GM19324 (cell line): ENCODE data around the gene HOXD10.

ENCODE experiments used
- ATAC-seq: cut with Tn5 transposase; IDR thresholded peaks from one replicate; pipeline ENCODE4 v1.9.1; 2021; ENCODE audit warnings: mild to moderate bottlenecking, moderate library complexity; ENCODE audit not compliant: unreplicated experiment, low FRiP score

The HOXD10 gene

GRCh38 chr2:176105730-176106580 lies 10.6 kb upstream of the HOXD10 start:
- no peak for ATAC-seq

- ATAC-seq, result no peak
Measured at GRCh38 chr2:176106581-176107539, 9.7 kb upstream of the HOXD10 start, which contains the start of gene HOXD11. Gene HOXD11 (plus strand): TSS chr2:176107280. CDS start chr2:176107356, 76 bp downstream.

GRCh38 chr2:176107731-176108181 lies 8.8 kb upstream of the HOXD10 start:
- no peak for ATAC-seq

GRCh38 chr2:176109192-176109901 lies 7.2 kb upstream of the HOXD10 start:
- ATAC-seq, result no peak

GRCh38 chr2:176109946-176110345 lies 6.6 kb upstream of the HOXD10 start:
- ATAC-seq, result no peak

- no peak for ATAC-seq
Measured at GRCh38 chr2:176110415-176111308, 5.9 kb upstream of the HOXD10 start.

GRCh38 chr2:176111309-176111663 lies 5.3 kb upstream of the HOXD10 start:
- peak; percentile 69 for ATAC-seq

- no peak for ATAC-seq
Measured at GRCh38 chr2:176111846-176112374, 4.7 kb upstream of the HOXD10 start.

- ATAC-seq, result no peak
Measured at GRCh38 chr2:176112375-176113302, 3.9 kb upstream of the HOXD10 start.

- ATAC-seq, result no peak
Measured at GRCh38 chr2:176114120-176114929, 2.3 kb upstream of the HOXD10 start.

GRCh38 chr2:176114930-176115625 lies 1.5 kb upstream of the HOXD10 start:
- ATAC-seq, result no peak

GRCh38 chr2:176117162-176117822 lies 714 bp downstream of the HOXD10 start:
- no peak for ATAC-seq

- ATAC-seq, result no peak
Measured at GRCh38 chr2:176117823-176118371, 1.3 kb downstream of the HOXD10 start.

GRCh38 chr2:176118601-176119339 lies 2.2 kb downstream of the HOXD10 start:
- no peak for ATAC-seq
